ENCODE results near the gene UBE2C. TPM values are rescaled to one million over a fixed set of nuclear protein-coding genes. Genes with fewer than 3 reads are reported as not detected.

The UBE2C gene
- total RNA-seq = 100 to 1,000 TPM; 135 to 141 TPM

GRCh38 chr20:45812157-45813005 lies at the start of gene UBE2C:
TSS of gene UBE2C (plus strand) at chr20:45812644. CDS start at chr20:45812696, 52 bp downstream.

GRCh38 chr20:45827030-45827652 lies 14.7 kb downstream of the UBE2C start, which contains the start of gene TNNC2:
TSS of gene TNNC2 (minus strand) at chr20:45827312. CDS start at chr20:45827248, 64 bp downstream.

GRCh38 chr20:45833030-45833882 lies 20.8 kb downstream of the UBE2C start, which contains the start of gene SNX21:
TSS of gene SNX21 (plus strand) at chr20:45833799. CDS start at chr20:45833920, 121 bp downstream.

GRCh38 chr20:45857114-45857881 lies 44.9 kb downstream of the UBE2C start, which contains the start of the genes ACOT8 and ZSWIM3:
TSS of gene ACOT8 (minus strand) at chr20:45857392. CDS start at chr20:45857315, 77 bp downstream.
TSS of gene ZSWIM3 (plus strand) at chr20:45857614. CDS start at chr20:45857826, 212 bp downstream.

Other genes starting within 250 kb of the UBE2C start
- gene WFDC8, start 233.4 kb upstream of the UBE2C start, total RNA-seq = not detected
- not detected for gene WFDC10A, start 182.9 kb upstream of the UBE2C start, total RNA-seq
- gene WFDC9, start 181.4 kb upstream of the UBE2C start, total RNA-seq = not detected
- not detected for gene WFDC11, start 142.4 kb upstream of the UBE2C start, total RNA-seq
- not detected for gene WFDC13, start 110.6 kb upstream of the UBE2C start, total RNA-seq
- gene WFDC10B, start 107.6 kb upstream of the UBE2C start, total RNA-seq = not detected
- not detected for gene SPINT4, start 90.3 kb upstream of the UBE2C start, total RNA-seq
- not detected for gene WFDC3, start 20.8 kb upstream of the UBE2C start, total RNA-seq
- gene DNTTIP1, start 20.7 kb upstream of the UBE2C start, total RNA-seq = 10 to 100 TPM; 27.8 to 28.2 TPM
- not detected for gene TNNC2, start 14.7 kb downstream of the UBE2C start, total RNA-seq
- gene SNX21, start 21.2 kb downstream of the UBE2C start, total RNA-seq = under 1 TPM; 0.55 to 0.70 TPM
- gene ACOT8, start 44.7 kb downstream of the UBE2C start, total RNA-seq = 10 to 100 TPM; 29.6 to 32.8 TPM
- gene ZSWIM3, start 45.0 kb downstream of the UBE2C start, total RNA-seq = 1 to 10 TPM; 5.6 to 6.6 TPM
- 1 to 10 TPM; 9.3 to 9.7 TPM for gene ZSWIM1, start 68.6 kb downstream of the UBE2C start, total RNA-seq
- 1 to 10 TPM in 1 of 2 experiments, under 1 TPM in 1; 0.96 to 2.5 TPM for gene SPATA25, start 75.0 kb downstream of the UBE2C start, total RNA-seq
- 1 to 10 TPM; 2.0 to 2.9 TPM for gene NEURL2, start 78.6 kb downstream of the UBE2C start, total RNA-seq
- gene CTSA, start 78.7 kb downstream of the UBE2C start, total RNA-seq = 10 to 100 TPM; 56.9 to 57.5 TPM
- gene PLTP, start 99.5 kb downstream of the UBE2C start, total RNA-seq = under 1 TPM; 0.43 to 0.50 TPM
- gene PCIF1, start 122.0 kb downstream of the UBE2C start, total RNA-seq = 10 to 100 TPM; 46.3 to 46.8 TPM
- 10 to 100 TPM; 34.9 to 35.0 TPM for gene ZNF335, start 159.6 kb downstream of the UBE2C start, total RNA-seq
- gene MMP9, start 196.3 kb downstream of the UBE2C start, total RNA-seq = not detected
- under 1 TPM; 0.17 to 0.88 TPM for gene SLC12A5, start 216.6 kb downstream of the UBE2C start, total RNA-seq

Measured in activated naive CD4-positive, alpha-beta T cell treated with anti-CD3 and anti-CD28 coated beads, Interleukin-2, amount 10 ng/mL, durations not matched to agents 5 hours and 36 hours (primary cell).